GM23338 (cell line): Measurements from ENCODE around the gene CA5B. TPM values are rescaled to one million over a fixed set of nuclear protein-coding genes. Genes with fewer than 3 reads are reported as not detected.

Source experiments
- ATAC-seq: fragments of 200-7000 bp; cut with Tn5 transposase; 3 replicates; pipeline ENCODE4 v1.9.1; 2020
- DNase-seq: peaks from one replicate; pipeline ENCODE4 v3.0.0-alpha.2; 2015; ENCODE audit warnings: low spot score
- H2AFZ ChIP-seq: fragments of 200-600 bp; sonication (generic); 2 replicates; pipeline ENCODE4 v1.8.0; 2016; ENCODE audit warnings: antibody characterized with exemption, mild to moderate bottlenecking, moderate library complexity
- H3F3A ChIP-seq: fragments of 200-600 bp; sonication (generic); replicated peaks from 2 replicates; pipeline ENCODE4 v1.8.0; 2017; ENCODE audit warnings: antibody characterized with exemption, mixed run types, low read depth
- H3K27ac ChIP-seq: fragments of 200-600 bp; sonication (generic); 2 replicates; pipeline ENCODE4 v1.6.1; 2016; ENCODE audit warnings: low read depth
- H3K27me3 ChIP-seq: fragments of 200-600 bp; sonication (generic); 2 replicates; pipeline ENCODE4 v1.8.0; 2016; ENCODE audit warnings: mild to moderate bottlenecking, mixed run types, moderate library complexity; ENCODE audit not compliant: insufficient read depth
- H3K36me3 ChIP-seq: fragments of 200-600 bp; sonication (generic); 2 replicates; pipeline ENCODE4 v1.8.0; 2016; ENCODE audit warnings: mild to moderate bottlenecking; ENCODE audit not compliant: insufficient read depth
- H3K4me1 ChIP-seq: fragments of 200-600 bp; sonication (generic); 2 replicates; pipeline ENCODE4 v1.8.0; 2016; ENCODE audit warnings: mild to moderate bottlenecking, moderate library complexity; ENCODE audit not compliant: insufficient read depth
- H3K4me2 ChIP-seq: fragments of 200-600 bp; sonication (generic); 2 replicates; pipeline ENCODE4 v1.7.1; 2017; ENCODE audit warnings: mixed run types
- H3K4me3 ChIP-seq: fragments of 200-600 bp; sonication (generic); 2 replicates; pipeline ENCODE4 v1.6.1; 2016; ENCODE audit warnings: mixed run types
- H3K79me2 ChIP-seq: fragments of 200-600 bp; sonication (generic); replicated peaks from 2 replicates; pipeline ENCODE4 v1.8.0; 2017; ENCODE audit warnings: mild to moderate bottlenecking; ENCODE audit not compliant: insufficient read depth
- H3K9me2 ChIP-seq: fragments of 200-600 bp; sonication (generic); 2 replicates; pipeline ENCODE4 v1.8.0; 2017; ENCODE audit not compliant: insufficient read depth
- H4K20me1 ChIP-seq: fragments of 200-600 bp; sonication (generic); replicated peaks from 2 replicates; pipeline ENCODE4 v1.8.0; 2017; ENCODE audit warnings: mild to moderate bottlenecking; ENCODE audit not compliant: insufficient read depth
- H3K27ac Mint-ChIP-seq: 2 replicates; pipeline ENCODE4 v1.8.0; 2020; ENCODE audit warnings: inconsistent platforms, mild to moderate bottlenecking, moderate library complexity, mixed read lengths
- H3K27me3 Mint-ChIP-seq: 3 replicates; pipeline ENCODE4 v1.8.0; 2022; ENCODE audit warnings: low read depth, mild to moderate bottlenecking, moderate library complexity, mixed read lengths, inconsistent platforms; ENCODE audit not compliant: insufficient read depth, poor library complexity
- H3K36me3 Mint-ChIP-seq: 3 replicates; pipeline ENCODE4 v1.8.0; 2021; ENCODE audit warnings: low read depth, mild to moderate bottlenecking, inconsistent platforms, moderate library complexity, mixed read lengths
- H3K4me1 Mint-ChIP-seq: 3 replicates; pipeline ENCODE4 v1.8.0; 2020; ENCODE audit warnings: mild to moderate bottlenecking, inconsistent platforms, mixed read lengths
- H3K4me3 Mint-ChIP-seq: 3 replicates; pipeline ENCODE4 v1.8.0; 2021; ENCODE audit warnings: moderate library complexity, mild to moderate bottlenecking, inconsistent platforms, mixed read lengths
- H3K9me3 Mint-ChIP-seq: 3 replicates; pipeline ENCODE4 v1.8.0; 2020; ENCODE audit warnings: moderate library complexity, mild to moderate bottlenecking, inconsistent platforms, mixed read lengths
- CREB1 ChIP-seq: fragments of 250-450 bp; sonication (Bioruptor Pico); IDR thresholded peaks from 2 replicates; pipeline ENCODE4 v1.5.0; 2020; ENCODE audit warnings: low read depth, mild to moderate bottlenecking, moderate library complexity
- JUNB ChIP-seq: IDR thresholded peaks from one replicate; pipeline ENCODE4 v1.6.1; 2016; ENCODE audit warnings: antibody characterized with exemption; ENCODE audit not compliant: unreplicated experiment
- POLR2AphosphoS5 ChIP-seq: IDR thresholded peaks from 2 replicates; pipeline ENCODE4 v1.6.1; 2016; ENCODE audit warnings: antibody characterized with exemption, low read depth
- ZNF114 ChIP-seq: fragments of 250-450 bp; sonication (Bioruptor Pico); IDR thresholded peaks from 2 replicates; pipeline ENCODE4 v1.5.0; 2020; ENCODE audit warnings: mild to moderate bottlenecking, moderate library complexity
- ZNF331 ChIP-seq: fragments of 250-450 bp; sonication (Bioruptor Pico); IDR thresholded peaks from 2 replicates; pipeline ENCODE4 v1.5.0; 2020; ENCODE audit warnings: low read depth, mild to moderate bottlenecking, moderate library complexity
- ZNF462 ChIP-seq: fragments of 250-450 bp; sonication (Bioruptor Pico); IDR thresholded peaks from 2 replicates; pipeline ENCODE4 v1.5.0; 2020; ENCODE audit warnings: mild to moderate bottlenecking, moderate library complexity
- polyA plus RNA-seq: library from polyadenylated mRNA; unstranded; fragments of >200 nt; fragmentation: Nextera tagmentation; extraction: Ambion mirVana; gene quantifications from 2 replicates; pipeline ENCODE4 v1.2.1, GENCODE V29; 2016
- total RNA-seq: library from RNA; depleted of rRNA; stranded (reverse); fragments of >200 nt; shearing (Covaris generic); gene quantifications from 2 replicates; pipeline ENCODE4 v1.2.3, GENCODE V29; 2014
- TF ChIP-seq, protein P1 (sequence below): IDR thresholded peaks from 2 replicates; pipeline ENCODE4 v1.6.1; 2016; ENCODE audit warnings: antibody characterized with exemption

CA5B gene
- total and polyA plus RNA-seq, 2 experiments from 2014 or later = 4.8 to 6.1 TPM

- TF ChIP-seq ZNF462 (CRISPR knock-in tag) (no peak), ZNF114 (CRISPR knock-in tag) (no peak), ZNF331 (CRISPR knock-in tag) (no peak), CREB1 (CRISPR knock-in tag) (no peak), JUNB (no peak), POLR2AphosphoS5 (no peak)
- TF ChIP-seq, protein P1, sequence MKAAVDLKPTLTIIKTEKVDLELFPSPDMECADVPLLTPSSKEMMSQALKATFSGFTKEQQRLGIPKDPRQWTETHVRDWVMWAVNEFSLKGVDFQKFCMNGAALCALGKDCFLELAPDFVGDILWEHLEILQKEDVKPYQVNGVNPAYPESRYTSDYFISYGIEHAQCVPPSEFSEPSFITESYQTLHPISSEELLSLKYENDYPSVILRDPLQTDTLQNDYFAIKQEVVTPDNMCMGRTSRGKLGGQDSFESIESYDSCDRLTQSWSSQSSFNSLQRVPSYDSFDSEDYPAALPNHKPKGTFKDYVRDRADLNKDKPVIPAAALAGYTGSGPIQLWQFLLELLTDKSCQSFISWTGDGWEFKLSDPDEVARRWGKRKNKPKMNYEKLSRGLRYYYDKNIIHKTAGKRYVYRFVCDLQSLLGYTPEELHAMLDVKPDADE = no peak
Measured at GRCh38 chrX:15808254-15808653, 70.2 kb downstream of the CA5B start (continued).

DNA sequence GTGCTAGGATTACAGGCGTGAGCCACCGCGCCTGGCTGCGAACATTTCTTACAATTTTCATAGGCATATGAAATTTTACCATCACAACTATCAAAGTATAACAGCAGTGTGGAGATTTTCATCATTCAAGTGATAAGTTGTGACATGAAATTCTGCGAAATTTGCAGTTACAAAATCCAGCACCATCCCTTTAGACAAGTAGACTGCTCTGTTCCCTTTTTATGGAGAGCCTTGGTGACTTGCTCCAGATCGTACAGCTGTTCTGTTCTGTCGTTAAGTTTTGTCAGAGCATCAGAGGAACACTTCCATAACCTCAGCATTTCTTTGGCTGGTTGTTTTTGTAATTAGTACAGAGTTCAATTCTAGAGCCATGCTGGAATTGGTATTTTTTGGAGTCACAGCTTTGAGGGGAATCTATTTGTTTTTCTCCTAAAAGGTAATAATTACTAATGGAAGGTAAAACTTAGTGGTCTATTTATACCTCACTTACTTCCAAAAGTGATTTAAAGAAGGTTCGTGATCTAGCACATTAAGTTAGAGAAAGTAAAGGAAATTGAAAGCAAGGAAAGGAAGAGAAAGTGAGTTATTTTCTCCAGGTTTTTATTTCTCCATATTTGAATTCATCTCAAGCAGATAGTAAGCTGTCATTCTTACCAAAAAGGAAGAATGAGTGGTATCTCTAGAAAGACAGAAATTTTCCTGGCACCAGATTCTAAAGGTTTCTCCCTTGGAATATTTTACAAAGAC, 74.3 kb downstream of the CA5B start:
- no peaks in the 10 kb centered on the region for H3K9me3 Mint-ChIP-seq
- peaks cover 72% of the 10 kb centered on the region for H3K36me3 Mint-ChIP-seq
- H3K27ac Mint-ChIP-seq = no peak overlapping the region
- Histone ChIP-seq H3K4me3 (no peak overlapping the region), H3K4me2 (no peak overlapping the region), H4K20me1 (no peaks in the 10 kb centered on the region), H3K79me2 (no peaks in the 10 kb centered on the region), H3K27me3 (no peaks in the 10 kb centered on the region), H3K27ac (no peak overlapping the region), H3K4me1 (peaks cover 8% of the 10 kb centered on the region), H3K9me2 (no peaks in the 10 kb centered on the region), H3K36me3 (peaks cover 1% of the 10 kb centered on the region; the same call in 1 of the 2 replicates), H2AFZ (no peak overlapping the region), H3F3A (no peaks in the 10 kb centered on the region)
- no peak for DNase-seq
- ATAC-seq = no peak
- H3K27me3 Mint-ChIP-seq = no peaks in the 10 kb centered on the region
- peaks cover 19% of the 10 kb centered on the region; the same call in 2 of the 3 replicates for H3K4me1 Mint-ChIP-seq
- H3K4me3 Mint-ChIP-seq = no peak overlapping the region
- TF ChIP-seq ZNF462 (CRISPR knock-in tag) = no peak
- no peak for TF ChIP-seq CREB1 (CRISPR knock-in tag)
